GM21367 (cell line): ENCODE results near the gene GJA3.
"Not testable (repeated sequence)": the region's sequence is repeated elsewhere in the genome, so short reads cannot be mapped to it uniquely, and the experiment has no call there.

Experiments used
- ATAC-seq: cut with Tn5 transposase; IDR thresholded peaks from one replicate; pipeline ENCODE4 v1.9.1; 2021; ENCODE audit not compliant: unreplicated experiment

Gene GJA3

GRCh38 chr13:20182231-20182846 lies 21.5 kb upstream of the GJA3 start:
- ATAC-seq, result peak; percentile 55

- ATAC-seq, result no peak
Measured at GRCh38 chr13:20181188-20181587, 20.3 kb upstream of the GJA3 start.

- no peak for ATAC-seq
Measured at GRCh38 chr13:20178156-20178555, 17.3 kb upstream of the GJA3 start.

- no peak for ATAC-seq
Measured at GRCh38 chr13:20177049-20177831, 16.4 kb upstream of the GJA3 start.

GRCh38 chr13:20175907-20176652 lies 15.2 kb upstream of the GJA3 start:
- ATAC-seq, result no peak

- ATAC-seq, result no peak
Measured at GRCh38 chr13:20175406-20175794, 14.5 kb upstream of the GJA3 start.

GRCh38 chr13:20174656-20175405 lies 14.0 kb upstream of the GJA3 start:
- peak; percentile 87 for ATAC-seq

- ATAC-seq, result no peak
Measured at GRCh38 chr13:20173116-20173746, 12.4 kb upstream of the GJA3 start.

- no peak for ATAC-seq
Measured at GRCh38 chr13:20171364-20171763, 10.5 kb upstream of the GJA3 start.

GRCh38 chr13:20170921-20171320 lies 10.1 kb upstream of the GJA3 start:
- no peak for ATAC-seq

GRCh38 chr13:20168396-20168795 lies 7.5 kb upstream of the GJA3 start:
- no peak for ATAC-seq

GRCh38 chr13:20165417-20166257 lies 4.8 kb upstream of the GJA3 start:
- no peak for ATAC-seq

- no peak for ATAC-seq
Measured at GRCh38 chr13:20161951-20162300, 1.1 kb upstream of the GJA3 start.

- peak; percentile 35 for ATAC-seq
Measured at GRCh38 chr13:20161275-20161950, 561 bp upstream of the GJA3 start.

GRCh38 chr13:20159646-20160305 lies 1.1 kb downstream of the GJA3 start:
- no peak for ATAC-seq

- ATAC-seq, result no peak
Measured at GRCh38 chr13:20157151-20157796, 3.6 kb downstream of the GJA3 start.

- no peak for ATAC-seq
Measured at GRCh38 chr13:20156702-20157101, 4.2 kb downstream of the GJA3 start.

- not testable (repeated sequence) for ATAC-seq
Measured at GRCh38 chr13:20153290-20153689, 7.6 kb downstream of the GJA3 start.
